ENCODE data around the gene HAAO.

HAAO gene

GRCh38 chr2:42810971-42811811 lies 18.8 kb upstream of the HAAO start:
- Histone ChIP-seq H3K4me3 (ENCODE audit: low read length) (peak overlapping the region; percentile 93), H3K36me3 (ENCODE audit: insufficient read depth, low read depth, low read length) (no peaks in the 10 kb centered on the region), H3K4me1 (ENCODE audit: insufficient read depth, low read length) (peaks cover 5% of the 10 kb centered on the region; the same call in 1 of the 2 replicates), H3K27me3 (ENCODE audit: insufficient read depth, low read length) (peaks cover 11% of the 10 kb centered on the region; the same call in 1 of the 2 replicates), H3K9me3 (ENCODE audit: insufficient read depth, low read depth, low read length) (no peaks in the 10 kb centered on the region), H3K9ac (ENCODE audit: low read depth, low read length) (peak overlapping the region; percentile 92; the same call in 1 of the 2 replicates), H3K27ac (ENCODE audit: low read length) (peak overlapping the region; percentile 16)

- peak overlapping the region; percentile 92 for H3K9ac ChIP-seq (ENCODE audit: low read depth, low read length)
- no peaks in the 10 kb centered on the region for H3K9me3 ChIP-seq (ENCODE audit: insufficient read depth, low read depth, low read length)
- peak overlapping the region; percentile 16 for H3K27ac ChIP-seq (ENCODE audit: low read length)
- peaks cover 11% of the 10 kb centered on the region; the same call in 1 of the 2 replicates for H3K27me3 ChIP-seq (ENCODE audit: insufficient read depth, low read length)
- no peaks in the 10 kb centered on the region for H3K36me3 ChIP-seq (ENCODE audit: insufficient read depth, low read depth, low read length)
- peaks cover 5% of the 10 kb centered on the region; the same call in 1 of the 2 replicates for H3K4me1 ChIP-seq (ENCODE audit: insufficient read depth, low read length)
- peak overlapping the region; percentile 93 for H3K4me3 ChIP-seq (ENCODE audit: low read length)
These were observed 18.0 kb upstream of the HAAO start for GRCh38 chr2:42810121-42810970.

- H3K27ac ChIP-seq (ENCODE audit: low read length) = no peak overlapping the region
- peak overlapping the region; percentile 48; the same call in 1 of the 2 replicates for H3K9ac ChIP-seq (ENCODE audit: low read depth, low read length)
- no peaks in the 10 kb centered on the region for H3K36me3 ChIP-seq (ENCODE audit: insufficient read depth, low read depth, low read length)
These were observed 17.4 kb upstream of the HAAO start for GRCh38 chr2:42809819-42810120.

GRCh38 chr2:42809131-42809818 lies 16.9 kb upstream of the HAAO start:
- Histone ChIP-seq H3K36me3 (ENCODE audit: insufficient read depth, low read depth, low read length) (no peaks in the 10 kb centered on the region), H3K9me3 (ENCODE audit: insufficient read depth, low read depth, low read length) (no peaks in the 10 kb centered on the region), H3K4me1 (ENCODE audit: insufficient read depth, low read length) (peaks cover 5% of the 10 kb centered on the region; the same call in 1 of the 2 replicates), H3K27me3 (ENCODE audit: insufficient read depth, low read length) (peaks cover 11% of the 10 kb centered on the region; the same call in 1 of the 2 replicates), H3K27ac (ENCODE audit: low read length) (no peak overlapping the region), H3K9ac (ENCODE audit: low read depth, low read length) (peak overlapping the region; percentile 48; the same call in 1 of the 2 replicates), H3K4me3 (ENCODE audit: low read length) (peak overlapping the region; percentile 93)

More at GRCh38 chr2:42809819-42810120, 17.4 kb upstream of the HAAO start:
- Histone ChIP-seq H3K27me3 (ENCODE audit: insufficient read depth, low read length) (peaks cover 11% of the 10 kb centered on the region; the same call in 1 of the 2 replicates), H3K4me3 (ENCODE audit: low read length) (peak overlapping the region; percentile 93), H3K9me3 (ENCODE audit: insufficient read depth, low read depth, low read length) (no peaks in the 10 kb centered on the region), H3K4me1 (ENCODE audit: insufficient read depth, low read length) (peaks cover 5% of the 10 kb centered on the region; the same call in 1 of the 2 replicates)

- Histone ChIP-seq H3K27me3 (ENCODE audit: insufficient read depth, low read length) (peaks cover 11% of the 10 kb centered on the region; the same call in 1 of the 2 replicates), H3K36me3 (ENCODE audit: insufficient read depth, low read depth, low read length) (no peaks in the 10 kb centered on the region), H3K9me3 (ENCODE audit: insufficient read depth, low read depth, low read length) (no peaks in the 10 kb centered on the region), H3K4me3 (ENCODE audit: low read length) (no peak overlapping the region), H3K27ac (ENCODE audit: low read length) (no peak overlapping the region), H3K9ac (ENCODE audit: low read depth, low read length) (no peak overlapping the region), H3K4me1 (ENCODE audit: insufficient read depth, low read length) (peaks cover 5% of the 10 kb centered on the region; the same call in 1 of the 2 replicates)
These were observed 15.9 kb upstream of the HAAO start for GRCh38 chr2:42808301-42808700.

GRCh38 chr2:42806786-42807185 lies 14.4 kb upstream of the HAAO start:
- no peaks in the 10 kb centered on the region for H3K9me3 ChIP-seq (ENCODE audit: insufficient read depth, low read depth, low read length)
- no peaks in the 10 kb centered on the region for H3K36me3 ChIP-seq (ENCODE audit: insufficient read depth, low read depth, low read length)
- H3K27me3 ChIP-seq (ENCODE audit: insufficient read depth, low read length) = peaks cover 11% of the 10 kb centered on the region; the same call in 1 of the 2 replicates
- peaks cover 5% of the 10 kb centered on the region; the same call in 1 of the 2 replicates for H3K4me1 ChIP-seq (ENCODE audit: insufficient read depth, low read length)
- no peak overlapping the region for H3K9ac ChIP-seq (ENCODE audit: low read depth, low read length)
- no peak overlapping the region for H3K27ac ChIP-seq (ENCODE audit: low read length)
- no peak overlapping the region for H3K4me3 ChIP-seq (ENCODE audit: low read length)

GRCh38 chr2:42804891-42805290 lies 12.5 kb upstream of the HAAO start:
- peaks cover 5% of the 10 kb centered on the region; the same call in 1 of the 2 replicates for H3K4me1 ChIP-seq (ENCODE audit: insufficient read depth, low read length)
- H3K9ac ChIP-seq (ENCODE audit: low read depth, low read length) = no peak overlapping the region
- no peak overlapping the region for H3K27ac ChIP-seq (ENCODE audit: low read length)
- H3K36me3 ChIP-seq (ENCODE audit: insufficient read depth, low read depth, low read length) = no peaks in the 10 kb centered on the region
- peaks cover 11% of the 10 kb centered on the region; the same call in 1 of the 2 replicates for H3K27me3 ChIP-seq (ENCODE audit: insufficient read depth, low read length)
- H3K9me3 ChIP-seq (ENCODE audit: insufficient read depth, low read depth, low read length) = no peaks in the 10 kb centered on the region
- H3K4me3 ChIP-seq (ENCODE audit: low read length) = no peak overlapping the region

- H3K27ac ChIP-seq (ENCODE audit: low read length) = no peak overlapping the region
These were observed 12.0 kb upstream of the HAAO start for GRCh38 chr2:42804338-42804737.

GRCh38 chr2:42802150-42802549 lies 9.8 kb upstream of the HAAO start:
- no peaks in the 10 kb centered on the region for H3K27me3 ChIP-seq (ENCODE audit: insufficient read depth, low read length)
- H3K9me3 ChIP-seq (ENCODE audit: insufficient read depth, low read depth, low read length) = no peaks in the 10 kb centered on the region
- H3K27ac ChIP-seq (ENCODE audit: low read length) = no peak overlapping the region
- H3K4me3 ChIP-seq (ENCODE audit: low read length) = no peak overlapping the region
- H3K4me1 ChIP-seq (ENCODE audit: insufficient read depth, low read length) = no peaks in the 10 kb centered on the region
- H3K36me3 ChIP-seq (ENCODE audit: insufficient read depth, low read depth, low read length) = no peaks in the 10 kb centered on the region
- H3K9ac ChIP-seq (ENCODE audit: low read depth, low read length) = no peak overlapping the region

More at GRCh38 chr2:42804338-42804737, 12.0 kb upstream of the HAAO start:
- Histone ChIP-seq H3K9me3 (ENCODE audit: insufficient read depth, low read depth, low read length) (no peaks in the 10 kb centered on the region), H3K36me3 (ENCODE audit: insufficient read depth, low read depth, low read length) (no peaks in the 10 kb centered on the region), H3K4me3 (ENCODE audit: low read length) (no peak overlapping the region), H3K27me3 (ENCODE audit: insufficient read depth, low read length) (peaks cover 11% of the 10 kb centered on the region; the same call in 1 of the 2 replicates), H3K9ac (ENCODE audit: low read depth, low read length) (no peak overlapping the region), H3K4me1 (ENCODE audit: insufficient read depth, low read length) (peaks cover 5% of the 10 kb centered on the region; the same call in 1 of the 2 replicates)

GRCh38 chr2:42801381-42801780 lies 9.0 kb upstream of the HAAO start:
- Histone ChIP-seq H3K4me3 (ENCODE audit: low read length) (no peak overlapping the region), H3K9ac (ENCODE audit: low read depth, low read length) (no peak overlapping the region), H3K36me3 (ENCODE audit: insufficient read depth, low read depth, low read length) (no peaks in the 10 kb centered on the region), H3K27ac (ENCODE audit: low read length) (no peak overlapping the region), H3K27me3 (ENCODE audit: insufficient read depth, low read length) (no peaks in the 10 kb centered on the region), H3K4me1 (ENCODE audit: insufficient read depth, low read length) (no peaks in the 10 kb centered on the region), H3K9me3 (ENCODE audit: insufficient read depth, low read depth, low read length) (no peaks in the 10 kb centered on the region)

- no peak overlapping the region for H3K27ac ChIP-seq (ENCODE audit: low read length)
- no peaks in the 10 kb centered on the region for H3K4me1 ChIP-seq (ENCODE audit: insufficient read depth, low read length)
- H3K9ac ChIP-seq (ENCODE audit: low read depth, low read length) = no peak overlapping the region
These were observed 8.6 kb upstream of the HAAO start for GRCh38 chr2:42800981-42801380.

More at GRCh38 chr2:42800981-42801380, 8.6 kb upstream of the HAAO start:
- Histone ChIP-seq H3K27me3 (ENCODE audit: insufficient read depth, low read length) (no peaks in the 10 kb centered on the region), H3K36me3 (ENCODE audit: insufficient read depth, low read depth, low read length) (no peaks in the 10 kb centered on the region), H3K4me3 (ENCODE audit: low read length) (no peak overlapping the region), H3K9me3 (ENCODE audit: insufficient read depth, low read depth, low read length) (no peaks in the 10 kb centered on the region)
